Measurements from ENCODE around the gene TMEM41B.

Gene TMEM41B

GRCh38 chr11:9247863-9248262, 66.5 kb downstream of the TMEM41B start:
- TF ChIP-seq GATA2 (IDR thresholded peaks at IDR 0.05; ENCODE audit: low read depth, low read length): no peak
- no peak for TF ChIP-seq GATA3 (IDR thresholded peaks at IDR 0.05; ENCODE audit: low read depth, low read length)

DNA sequence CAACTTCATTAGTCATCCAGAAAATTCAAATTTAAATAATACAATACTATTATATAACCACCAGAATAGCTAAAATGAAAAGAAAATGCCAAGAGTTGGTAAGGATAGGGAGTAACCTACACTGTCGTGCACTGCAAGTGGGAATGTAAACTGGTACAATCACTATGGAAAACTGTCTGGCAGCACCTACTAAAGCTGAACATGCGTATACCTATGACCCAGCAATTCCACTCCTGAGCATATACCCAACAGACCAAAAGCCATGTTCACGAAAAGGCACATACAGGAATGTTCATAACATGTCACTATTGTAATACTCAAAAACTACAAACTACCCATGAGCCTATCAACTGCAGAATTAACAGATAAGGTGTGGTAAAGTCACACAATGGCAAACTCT, 81.9 kb downstream of the TMEM41B start:
- TF ChIP-seq GATA3 (IDR thresholded peaks at IDR 0.05; ENCODE audit: low read depth, low read length) (no peak), GATA2 (IDR thresholded peaks at IDR 0.05; ENCODE audit: low read depth, low read length) (no peak)

DNA sequence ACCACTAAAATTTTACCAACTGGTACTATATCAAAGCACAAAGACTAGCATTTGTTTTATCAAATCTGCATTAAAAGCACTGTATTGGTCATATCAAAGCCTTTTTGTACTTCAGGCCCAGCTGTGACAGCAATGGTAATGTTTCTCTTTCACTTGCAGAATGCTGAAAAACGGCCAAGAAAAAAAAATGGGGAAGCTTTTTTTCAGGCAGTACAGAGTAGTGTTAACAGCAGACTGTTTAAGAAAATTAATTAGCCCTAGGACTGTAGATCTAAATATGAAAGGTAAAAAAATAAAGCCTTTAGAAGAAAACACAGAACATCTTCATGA, 82.6 kb downstream of the TMEM41B start:
- TF ChIP-seq GATA3 (IDR thresholded peaks at IDR 0.05; ENCODE audit: low read depth, low read length) (no peak), GATA2 (IDR thresholded peaks at IDR 0.05; ENCODE audit: low read depth, low read length) (no peak)
